ENCODE measurements around the gene UBE2F.

DNA sequence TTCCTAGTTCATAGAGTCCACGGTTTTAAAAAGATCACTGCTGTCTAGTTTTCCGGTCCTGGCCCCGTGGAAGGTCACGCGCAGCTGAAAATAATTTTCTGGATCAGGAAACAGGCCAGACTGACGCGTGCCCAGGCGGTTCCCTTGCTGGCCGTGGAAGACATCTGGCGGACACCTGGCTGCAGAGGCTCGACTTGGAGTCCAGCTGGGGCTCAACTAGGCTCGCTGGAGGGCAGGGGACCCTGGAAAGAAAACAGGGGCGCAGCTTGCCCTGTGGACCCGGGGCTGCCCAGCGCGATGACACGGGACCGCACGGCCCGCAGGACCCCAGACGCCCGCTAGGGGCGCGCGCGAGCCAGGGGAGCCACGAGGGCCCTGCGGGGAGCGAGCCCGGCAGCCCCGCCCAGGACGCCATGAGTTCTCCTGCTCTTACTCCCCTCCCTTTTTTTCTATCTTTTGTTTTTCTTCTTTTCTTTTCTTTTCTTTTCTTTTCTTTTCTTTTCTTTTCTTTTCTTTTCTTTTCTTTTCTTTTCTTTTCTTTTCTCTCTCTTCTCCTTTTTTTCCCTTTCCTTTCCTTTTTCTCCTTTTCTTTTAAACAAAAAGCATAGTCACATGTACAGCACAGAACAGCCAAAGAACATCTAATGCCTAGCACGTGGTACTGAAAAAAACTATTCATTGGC lies 43.2 kb upstream of the UBE2F start:
- TF ChIP-seq, protein P1, sequence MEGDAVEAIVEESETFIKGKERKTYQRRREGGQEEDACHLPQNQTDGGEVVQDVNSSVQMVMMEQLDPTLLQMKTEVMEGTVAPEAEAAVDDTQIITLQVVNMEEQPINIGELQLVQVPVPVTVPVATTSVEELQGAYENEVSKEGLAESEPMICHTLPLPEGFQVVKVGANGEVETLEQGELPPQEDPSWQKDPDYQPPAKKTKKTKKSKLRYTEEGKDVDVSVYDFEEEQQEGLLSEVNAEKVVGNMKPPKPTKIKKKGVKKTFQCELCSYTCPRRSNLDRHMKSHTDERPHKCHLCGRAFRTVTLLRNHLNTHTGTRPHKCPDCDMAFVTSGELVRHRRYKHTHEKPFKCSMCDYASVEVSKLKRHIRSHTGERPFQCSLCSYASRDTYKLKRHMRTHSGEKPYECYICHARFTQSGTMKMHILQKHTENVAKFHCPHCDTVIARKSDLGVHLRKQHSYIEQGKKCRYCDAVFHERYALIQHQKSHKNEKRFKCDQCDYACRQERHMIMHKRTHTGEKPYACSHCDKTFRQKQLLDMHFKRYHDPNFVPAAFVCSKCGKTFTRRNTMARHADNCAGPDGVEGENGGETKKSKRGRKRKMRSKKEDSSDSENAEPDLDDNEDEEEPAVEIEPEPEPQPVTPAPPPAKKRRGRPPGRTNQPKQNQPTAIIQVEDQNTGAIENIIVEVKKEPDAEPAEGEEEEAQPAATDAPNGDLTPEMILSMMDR (IDR thresholded peaks at IDR 0.05; ENCODE audit: insufficient read depth, low read length) = peak; percentile 71
- TF ChIP-seq SPI1 (IDR thresholded peaks at IDR 0.05; ENCODE audit: borderline replicate concordance, low read depth) = no peak

Data from HL-60 (cell line).